Karpas-422 (cell line): ENCODE measurements around the gene GUCA1C. TPM values are rescaled to one million over a fixed set of nuclear protein-coding genes. Genes with fewer than 3 reads are reported as not detected.

ENCODE experiments used
- DNase-seq: peaks from one replicate; pipeline ENCODE4 v3.0.0-alpha.2; 2015
- H2AFZ ChIP-seq: fragments of 200-600 bp; sonication (generic); 2 replicates; pipeline ENCODE4 v1.6.1; 2014; ENCODE audit warnings: antibody characterized with exemption, low read length, mixed read lengths
- H3K27ac ChIP-seq: fragments of 200-600 bp; sonication (generic); 2 replicates; pipeline ENCODE4 v1.5.1; 2014; ENCODE audit warnings: mild to moderate bottlenecking, low read length, moderate library complexity
- H3K27me3 ChIP-seq: fragments of 200-600 bp; sonication (generic); 2 replicates; pipeline ENCODE4 v1.6.1; 2014; ENCODE audit warnings: low read length, mixed read lengths
- H3K36me3 ChIP-seq: fragments of 200-600 bp; sonication (generic); 2 replicates; pipeline ENCODE4 v1.6.1; 2014; ENCODE audit warnings: low read length, mixed read lengths; ENCODE audit not compliant: insufficient read depth
- H3K4me1 ChIP-seq: fragments of 200-600 bp; sonication (generic); 2 replicates; pipeline ENCODE4 v1.6.1; 2014; ENCODE audit warnings: mild to moderate bottlenecking, low read length, mixed read lengths
- H3K4me2 ChIP-seq: fragments of 200-600 bp; sonication (generic); 2 replicates; pipeline ENCODE4 v1.6.1; 2014; ENCODE audit warnings: low read length, low read depth, mild to moderate bottlenecking; ENCODE audit not compliant: poor library complexity, severe bottlenecking
- H3K4me3 ChIP-seq: fragments of 200-600 bp; sonication (generic); 2 replicates; pipeline ENCODE4 v1.5.1; 2014; ENCODE audit warnings: mild to moderate bottlenecking, antibody characterized with exemption, low read length, mixed read lengths
- H3K79me2 ChIP-seq: fragments of 200-600 bp; sonication (generic); 2 replicates; pipeline ENCODE4 v1.6.1; 2014; ENCODE audit warnings: mild to moderate bottlenecking, low read length, mixed read lengths
- H3K9ac ChIP-seq: fragments of 200-600 bp; sonication (generic); 2 replicates; pipeline ENCODE4 v1.6.0; 2014; ENCODE audit warnings: low read length
- H3K9me2 ChIP-seq: fragments of 200-600 bp; sonication (generic), shearing (Covaris generic); replicated peaks from 2 replicates; pipeline ENCODE4 v1.6.0; 2014; ENCODE audit warnings: mild to moderate bottlenecking, low read length, moderate library complexity; ENCODE audit not compliant: insufficient read depth
- H3K9me3 ChIP-seq: fragments of 300-700, 200-600 bp; sonication (generic); 2 replicates; pipeline ENCODE4 v1.6.1; 2014; ENCODE audit warnings: low read length, mixed read lengths
- H4K20me1 ChIP-seq: fragments of 200-600 bp; sonication (generic); 2 replicates; pipeline ENCODE4 v1.6.1; 2014; ENCODE audit warnings: mild to moderate bottlenecking, antibody characterized with exemption, low read length, low read depth; ENCODE audit not compliant: insufficient read depth
- total RNA-seq: library from RNA; depleted of rRNA; stranded (reverse); fragments of >200 nt; shearing (Covaris generic); gene quantifications from 2 replicates; pipeline ENCODE4 v1.2.3, GENCODE V29; 2014; ENCODE audit warnings: low replicate concordance; rRNA removed

Gene GUCA1C
- total RNA-seq, 1 experiment from 2014 or later: not detected

DNA sequence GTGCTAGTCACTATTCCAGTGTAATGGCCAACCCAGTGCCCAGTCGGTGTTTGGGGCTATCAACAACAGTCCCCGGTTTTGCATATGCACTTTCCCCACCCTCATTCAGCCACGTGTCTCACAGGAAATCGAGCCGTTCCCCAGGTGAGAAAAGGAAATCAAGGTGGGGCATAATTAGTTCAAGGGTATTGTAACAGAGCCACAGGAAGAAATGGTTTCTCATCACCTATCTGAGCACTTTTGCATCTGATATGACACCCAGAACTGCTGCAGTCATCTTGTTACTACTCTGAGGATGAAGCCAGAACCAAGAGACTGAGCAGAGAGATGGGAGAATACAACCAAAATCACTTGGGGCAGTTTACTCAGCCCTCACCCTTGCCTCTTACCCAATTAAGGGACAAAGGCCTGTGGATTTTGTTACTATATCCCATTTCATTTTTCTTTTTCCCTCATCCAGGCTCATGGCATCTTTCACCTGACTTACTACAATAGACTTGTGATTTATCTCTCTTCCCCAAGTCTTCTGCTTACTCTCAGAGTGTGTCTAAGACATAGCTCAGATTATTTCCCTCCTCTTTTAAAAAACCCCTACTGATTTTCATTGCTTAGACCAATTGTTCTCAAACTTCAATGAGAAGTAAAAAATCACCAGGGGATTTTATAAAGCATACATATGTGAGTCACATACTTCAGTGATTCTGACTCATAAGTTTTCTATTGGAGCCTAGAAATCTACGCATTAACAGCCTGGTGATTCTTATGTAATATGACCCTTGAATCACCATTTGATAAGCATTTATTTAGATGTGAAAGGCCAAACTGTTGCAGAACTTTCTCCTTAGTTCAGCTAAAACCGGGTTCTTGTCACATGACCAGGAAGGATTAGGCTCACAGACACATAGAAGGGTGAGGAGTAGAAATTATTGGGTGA, 90.5 kb downstream of the GUCA1C start:
- Histone ChIP-seq H3K27ac (no peak overlapping the region), H3K4me2 (no peak overlapping the region)

GRCh38 chr3:108861401-108861800, 92.3 kb downstream of the GUCA1C start:
- Histone ChIP-seq H3K4me3 (no peak overlapping the region), H4K20me1 (no peaks in the 10 kb centered on the region), H2AFZ (no peak overlapping the region), H3K9ac (no peak overlapping the region), H3K79me2 (no peaks in the 10 kb centered on the region), H3K9me3 (no peaks in the 10 kb centered on the region), H3K4me1 (no peaks in the 10 kb centered on the region), H3K36me3 (no peaks in the 10 kb centered on the region), H3K4me2 (no peak overlapping the region), H3K9me2 (no peaks in the 10 kb centered on the region), H3K27ac (no peak overlapping the region), H3K27me3 (no peaks in the 10 kb centered on the region)
- DNase-seq: no peak

More for the DNA sequence above, 90.5 kb downstream of the GUCA1C start:
- Histone ChIP-seq H3K79me2 (no peaks in the 10 kb centered on the region), H3K4me1 (no peaks in the 10 kb centered on the region), H4K20me1 (no peaks in the 10 kb centered on the region), H3K9ac (no peak overlapping the region), H3K27me3 (no peaks in the 10 kb centered on the region), H2AFZ (no peak overlapping the region), H3K9me2 (no peaks in the 10 kb centered on the region), H3K4me3 (no peak overlapping the region), H3K36me3 (no peaks in the 10 kb centered on the region), H3K9me3 (no peaks in the 10 kb centered on the region)
- no peak for DNase-seq

Other genes starting within 250 kb of the GUCA1C start
- not detected in 2 replicates for gene RETNLB, start 196.5 kb downstream of the GUCA1C start, total RNA-seq
- not detected in 2 replicates for gene TRAT1, start 131.1 kb downstream of the GUCA1C start, total RNA-seq
- gene MORC1, start 164.3 kb upstream of the GUCA1C start, total RNA-seq: not detected in 2 replicates
- not detected in 2 replicates for gene C3orf85, start 182.8 kb upstream of the GUCA1C start, total RNA-seq